Measurements from ENCODE around the gene CCDC88B. TPM values are rescaled to one million over a fixed set of nuclear protein-coding genes. Genes with fewer than 3 reads are reported as not detected.
A peak's percentile ranks its signal among the peaks of the same experiment; 100 is the strongest.

Gene CCDC88B
- total and polyA plus RNA-seq, 9 of the 15 experiments (the other 6 are each of a cell fraction or from before 2014, with no cell fraction given): 0.13 to 18.1 (median 7.9) TPM

DNA sequence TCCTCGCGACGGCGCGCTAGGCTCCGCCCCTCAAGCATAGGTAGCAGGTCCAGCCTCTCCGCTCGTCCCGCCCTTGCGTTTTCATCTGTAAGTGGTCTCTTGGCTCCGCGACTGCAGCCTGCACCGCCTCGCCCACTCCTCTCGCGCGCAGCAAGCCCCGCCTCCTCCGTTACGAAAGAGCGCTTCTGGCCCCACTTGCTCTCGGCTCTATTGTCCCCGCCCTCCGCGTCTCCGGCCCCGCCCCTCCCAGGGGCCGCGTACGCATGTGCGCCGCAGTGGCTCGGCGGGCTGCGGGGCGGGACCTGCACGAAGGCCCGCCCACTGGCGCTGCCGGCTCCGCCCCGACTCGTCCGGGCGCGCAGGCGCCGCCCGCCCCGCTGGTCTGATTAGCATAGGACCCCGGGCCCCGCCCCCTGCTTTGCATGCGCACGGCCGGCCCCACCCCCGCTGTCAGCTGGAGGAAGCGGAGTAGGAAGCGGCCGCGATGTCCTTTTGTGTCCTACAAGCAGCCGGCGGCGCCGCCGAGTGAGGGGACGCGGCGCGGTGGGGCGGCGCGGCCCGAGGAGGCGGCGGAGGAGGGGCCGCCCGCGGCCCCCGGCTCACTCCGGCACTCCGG lies 34.8 kb upstream of the CCDC88B start, which contains the start of gene ESRRA (continued):
- TF ChIP-seq JUND (IDR thresholded peaks at IDR 0.05; ENCODE audit: borderline replicate concordance, low read depth, low read length): no peak
- TF ChIP-seq JUND (tag; IDR thresholded peaks at IDR 0.05; ENCODE audit: borderline replicate concordance, low read depth, low read length): 0 out of 3 replicates have a peak, but pooled peaks have one; percentile 4
- peak; percentile 73 for TF ChIP-seq CREM (IDR thresholded peaks at IDR 0.05; ENCODE audit: low read depth)
- TF ChIP-seq ZNF282 (CRISPR knock-in tag; IDR thresholded peaks at IDR 0.05): no peak
- no peak for TF ChIP-seq ZNF77 (CRISPR knock-in tag; IDR thresholded peaks at IDR 0.05)
- TF ChIP-seq ZZZ3 (IDR thresholded peaks at IDR 0.05): no peak
- peak; percentile 78; the same call in 1 of the 2 replicates for TF ChIP-seq GATAD2B (IDR thresholded peaks at IDR 0.05; ENCODE audit: borderline replicate concordance)
- TF ChIP-seq MXI1 (IDR thresholded peaks at IDR 0.05; ENCODE audit: low read depth, low read length): no peak
- TF ChIP-seq, protein P1, sequence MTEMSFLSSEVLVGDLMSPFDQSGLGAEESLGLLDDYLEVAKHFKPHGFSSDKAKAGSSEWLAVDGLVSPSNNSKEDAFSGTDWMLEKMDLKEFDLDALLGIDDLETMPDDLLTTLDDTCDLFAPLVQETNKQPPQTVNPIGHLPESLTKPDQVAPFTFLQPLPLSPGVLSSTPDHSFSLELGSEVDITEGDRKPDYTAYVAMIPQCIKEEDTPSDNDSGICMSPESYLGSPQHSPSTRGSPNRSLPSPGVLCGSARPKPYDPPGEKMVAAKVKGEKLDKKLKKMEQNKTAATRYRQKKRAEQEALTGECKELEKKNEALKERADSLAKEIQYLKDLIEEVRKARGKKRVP (CRISPR knock-in tag; IDR thresholded peaks at IDR 0.05): no peak
- TF ChIP-seq TAF15 (IDR thresholded peaks at IDR 0.05; ENCODE audit: low read depth, low read length): no peak
- TF ChIP-seq, protein P2, sequence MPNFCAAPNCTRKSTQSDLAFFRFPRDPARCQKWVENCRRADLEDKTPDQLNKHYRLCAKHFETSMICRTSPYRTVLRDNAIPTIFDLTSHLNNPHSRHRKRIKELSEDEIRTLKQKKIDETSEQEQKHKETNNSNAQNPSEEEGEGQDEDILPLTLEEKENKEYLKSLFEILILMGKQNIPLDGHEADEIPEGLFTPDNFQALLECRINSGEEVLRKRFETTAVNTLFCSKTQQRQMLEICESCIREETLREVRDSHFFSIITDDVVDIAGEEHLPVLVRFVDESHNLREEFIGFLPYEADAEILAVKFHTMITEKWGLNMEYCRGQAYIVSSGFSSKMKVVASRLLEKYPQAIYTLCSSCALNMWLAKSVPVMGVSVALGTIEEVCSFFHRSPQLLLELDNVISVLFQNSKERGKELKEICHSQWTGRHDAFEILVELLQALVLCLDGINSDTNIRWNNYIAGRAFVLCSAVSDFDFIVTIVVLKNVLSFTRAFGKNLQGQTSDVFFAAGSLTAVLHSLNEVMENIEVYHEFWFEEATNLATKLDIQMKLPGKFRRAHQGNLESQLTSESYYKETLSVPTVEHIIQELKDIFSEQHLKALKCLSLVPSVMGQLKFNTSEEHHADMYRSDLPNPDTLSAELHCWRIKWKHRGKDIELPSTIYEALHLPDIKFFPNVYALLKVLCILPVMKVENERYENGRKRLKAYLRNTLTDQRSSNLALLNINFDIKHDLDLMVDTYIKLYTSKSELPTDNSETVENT (CRISPR knock-in tag; IDR thresholded peaks at IDR 0.05): peak; percentile 55; the same call in 1 of the 2 replicates
- TF ChIP-seq SRF (CRISPR knock-in tag; IDR thresholded peaks at IDR 0.05): peak in 1 of 2 experiments; percentile 33; a peak in 1 of 4 replicates
- TF ChIP-seq PTBP1 (IDR thresholded peaks at IDR 0.05; ENCODE audit: low read depth, low read length): no peak
- TF ChIP-seq, protein P3, sequence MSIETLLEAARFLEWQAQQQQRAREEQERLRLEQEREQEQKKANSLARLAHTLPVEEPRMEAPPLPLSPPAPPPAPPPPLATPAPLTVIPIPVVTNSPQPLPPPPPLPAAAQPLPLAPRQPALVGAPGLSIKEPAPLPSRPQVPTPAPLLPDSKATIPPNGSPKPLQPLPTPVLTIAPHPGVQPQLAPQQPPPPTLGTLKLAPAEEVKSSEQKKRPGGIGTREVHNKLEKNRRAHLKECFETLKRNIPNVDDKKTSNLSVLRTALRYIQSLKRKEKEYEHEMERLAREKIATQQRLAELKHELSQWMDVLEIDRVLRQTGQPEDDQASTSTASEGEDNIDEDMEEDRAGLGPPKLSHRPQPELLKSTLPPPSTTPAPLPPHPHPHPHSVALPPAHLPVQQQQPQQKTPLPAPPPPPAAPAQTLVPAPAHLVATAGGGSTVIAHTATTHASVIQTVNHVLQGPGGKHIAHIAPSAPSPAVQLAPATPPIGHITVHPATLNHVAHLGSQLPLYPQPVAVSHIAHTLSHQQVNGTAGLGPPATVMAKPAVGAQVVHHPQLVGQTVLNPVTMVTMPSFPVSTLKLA (conservative IDR thresholded peaks at IDR 0.05): no peak
- no peak for TF ChIP-seq FOXA1 (IDR thresholded peaks at IDR 0.05; ENCODE audit: borderline replicate concordance)
- no peak for TF ChIP-seq ZNF121 (CRISPR knock-in tag; conservative IDR thresholded peaks at IDR 0.05)
- TF ChIP-seq SP1 (CRISPR knock-in tag; IDR thresholded peaks at IDR 0.05): 0 out of 2 replicates have a peak, but pooled peaks have one; percentile 40
- TF ChIP-seq, protein P4, sequence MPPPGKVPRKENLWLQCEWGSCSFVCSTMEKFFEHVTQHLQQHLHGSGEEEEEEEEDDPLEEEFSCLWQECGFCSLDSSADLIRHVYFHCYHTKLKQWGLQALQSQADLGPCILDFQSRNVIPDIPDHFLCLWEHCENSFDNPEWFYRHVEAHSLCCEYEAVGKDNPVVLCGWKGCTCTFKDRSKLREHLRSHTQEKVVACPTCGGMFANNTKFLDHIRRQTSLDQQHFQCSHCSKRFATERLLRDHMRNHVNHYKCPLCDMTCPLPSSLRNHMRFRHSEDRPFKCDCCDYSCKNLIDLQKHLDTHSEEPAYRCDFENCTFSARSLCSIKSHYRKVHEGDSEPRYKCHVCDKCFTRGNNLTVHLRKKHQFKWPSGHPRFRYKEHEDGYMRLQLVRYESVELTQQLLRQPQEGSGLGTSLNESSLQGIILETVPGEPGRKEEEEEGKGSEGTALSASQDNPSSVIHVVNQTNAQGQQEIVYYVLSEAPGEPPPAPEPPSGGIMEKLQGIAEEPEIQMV (tag; conservative IDR thresholded peaks at IDR 0.05; ENCODE audit: low read depth): no peak
- peak in 1 of 2 experiments; percentile 65; a peak in 2 of 4 replicates for TF ChIP-seq NONO (IDR thresholded peaks at IDR 0.05; ENCODE audit: low read depth in 2 of 2, low read length in 1 of 2)
- TF ChIP-seq ILK (tag; IDR thresholded peaks at IDR 0.05; ENCODE audit: borderline replicate concordance, low read depth): no peak
- no peak for TF ChIP-seq DPF2 (IDR thresholded peaks at IDR 0.05)
- 0 out of 2 replicates have a peak, but pooled peaks have one; percentile 13 for TF ChIP-seq SIN3B (IDR thresholded peaks at IDR 0.05; ENCODE audit: low read depth)
